ENCODE measurements around the gene GUCY2C. TPM values are rescaled to one million over a fixed set of nuclear protein-coding genes. Genes with fewer than 3 reads are reported as not detected.

GUCY2C gene
- total RNA-seq, 4 donors from 2014 or later, result 25.6 to 176 (median 122) TPM

DNA sequence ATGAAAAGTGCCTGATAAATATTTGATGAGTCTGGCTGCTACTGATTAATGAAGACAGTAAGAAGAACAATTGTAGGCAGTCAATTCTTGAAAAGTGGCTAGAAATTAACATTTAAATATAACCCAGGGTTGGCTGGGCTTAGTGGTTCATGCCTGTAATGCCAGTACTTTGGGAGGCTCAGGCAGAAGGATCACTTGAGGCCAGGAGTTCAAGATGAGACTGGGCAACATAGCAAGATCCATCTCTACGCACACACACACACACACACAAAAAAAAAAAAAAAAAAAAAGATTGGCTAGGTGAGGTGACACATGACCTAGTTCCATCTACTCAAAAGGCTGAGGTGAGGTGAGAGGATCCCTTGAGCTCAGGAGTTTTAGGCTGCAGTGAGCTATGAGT lies 120.8 kb downstream of the GUCY2C start:
- Histone ChIP-seq H3K27me3 (no peaks in the 10 kb centered on the region), H3K27ac (no peak overlapping the region), H3K4me3 (no peak overlapping the region), H3K9me3 (no peaks in the 10 kb centered on the region), H3K36me3 (no peaks in the 10 kb centered on the region), H3K4me1 (no peaks in the 10 kb centered on the region)
- TF ChIP-seq, protein P1, sequence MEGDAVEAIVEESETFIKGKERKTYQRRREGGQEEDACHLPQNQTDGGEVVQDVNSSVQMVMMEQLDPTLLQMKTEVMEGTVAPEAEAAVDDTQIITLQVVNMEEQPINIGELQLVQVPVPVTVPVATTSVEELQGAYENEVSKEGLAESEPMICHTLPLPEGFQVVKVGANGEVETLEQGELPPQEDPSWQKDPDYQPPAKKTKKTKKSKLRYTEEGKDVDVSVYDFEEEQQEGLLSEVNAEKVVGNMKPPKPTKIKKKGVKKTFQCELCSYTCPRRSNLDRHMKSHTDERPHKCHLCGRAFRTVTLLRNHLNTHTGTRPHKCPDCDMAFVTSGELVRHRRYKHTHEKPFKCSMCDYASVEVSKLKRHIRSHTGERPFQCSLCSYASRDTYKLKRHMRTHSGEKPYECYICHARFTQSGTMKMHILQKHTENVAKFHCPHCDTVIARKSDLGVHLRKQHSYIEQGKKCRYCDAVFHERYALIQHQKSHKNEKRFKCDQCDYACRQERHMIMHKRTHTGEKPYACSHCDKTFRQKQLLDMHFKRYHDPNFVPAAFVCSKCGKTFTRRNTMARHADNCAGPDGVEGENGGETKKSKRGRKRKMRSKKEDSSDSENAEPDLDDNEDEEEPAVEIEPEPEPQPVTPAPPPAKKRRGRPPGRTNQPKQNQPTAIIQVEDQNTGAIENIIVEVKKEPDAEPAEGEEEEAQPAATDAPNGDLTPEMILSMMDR (IDR thresholded peaks at IDR 0.05), result no peak
- no peak for TF ChIP-seq POLR2A (IDR thresholded peaks at IDR 0.05)
- DNase-seq, result no peak

DNA sequence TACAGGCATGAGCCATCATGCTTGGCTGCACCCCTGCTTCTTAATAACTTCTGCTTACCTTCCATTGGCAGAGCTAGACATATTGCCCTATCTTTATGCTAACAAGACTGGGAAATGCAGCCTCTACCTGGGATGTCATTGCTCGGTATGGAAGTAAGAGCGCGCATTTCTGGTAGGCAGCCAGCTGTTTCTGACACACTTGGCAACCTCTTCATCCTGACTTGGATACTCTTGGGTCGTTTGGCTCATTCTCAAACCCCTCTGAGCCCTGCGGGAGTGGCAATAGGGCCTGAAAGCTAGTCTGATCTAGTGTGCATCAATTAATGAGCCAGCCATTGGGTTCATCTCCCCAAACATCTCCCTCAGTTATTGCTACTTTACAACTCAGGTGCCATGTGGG lies 123.3 kb downstream of the GUCY2C start:
- H3K27me3 ChIP-seq, result no peaks in the 10 kb centered on the region
- H3K4me1 ChIP-seq, result no peaks in the 10 kb centered on the region
- no peak overlapping the region for H3K4me3 ChIP-seq
- TF ChIP-seq, protein P1 (IDR thresholded peaks at IDR 0.05), result no peak
- TF ChIP-seq POLR2A (IDR thresholded peaks at IDR 0.05), result no peak
- no peak for DNase-seq
- no peaks in the 10 kb centered on the region for H3K9me3 ChIP-seq
- no peak overlapping the region for H3K27ac ChIP-seq
- no peaks in the 10 kb centered on the region for H3K36me3 ChIP-seq

DNA sequence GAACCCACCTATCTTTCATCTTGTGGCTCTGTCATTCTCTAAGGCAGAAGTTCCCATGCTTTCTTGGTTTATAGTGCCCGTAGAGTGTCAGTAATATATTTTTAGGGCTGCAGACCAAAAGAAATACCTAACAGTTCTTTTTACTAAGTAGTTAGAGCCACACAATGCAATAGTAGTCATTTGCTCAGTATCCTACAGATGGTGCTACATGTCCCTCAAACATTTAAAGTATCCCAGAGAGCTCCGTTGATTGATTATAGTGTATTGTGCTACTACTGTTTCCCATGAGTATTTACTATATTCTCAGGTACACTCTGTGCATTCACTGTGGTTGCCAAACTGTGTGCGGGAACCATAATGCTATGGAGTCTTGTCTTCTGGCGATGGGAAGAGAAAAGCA lies 124.0 kb downstream of the GUCY2C start:
- Histone ChIP-seq H3K36me3 (no peaks in the 10 kb centered on the region), H3K4me3 (no peak overlapping the region), H3K9me3 (no peaks in the 10 kb centered on the region), H3K27ac (no peak overlapping the region), H3K4me1 (peaks cover 0 to 4% (median 0%) of the 10 kb centered on the region in 4 donors), H3K27me3 (no peaks in the 10 kb centered on the region)
- TF ChIP-seq POLR2A (IDR thresholded peaks at IDR 0.05), result no peak
- TF ChIP-seq, protein P1 (IDR thresholded peaks at IDR 0.05), result peak in 3 of 6 experiments; percentile 5 to 24 (median 10)
- DNase-seq, result no peak

DNA sequence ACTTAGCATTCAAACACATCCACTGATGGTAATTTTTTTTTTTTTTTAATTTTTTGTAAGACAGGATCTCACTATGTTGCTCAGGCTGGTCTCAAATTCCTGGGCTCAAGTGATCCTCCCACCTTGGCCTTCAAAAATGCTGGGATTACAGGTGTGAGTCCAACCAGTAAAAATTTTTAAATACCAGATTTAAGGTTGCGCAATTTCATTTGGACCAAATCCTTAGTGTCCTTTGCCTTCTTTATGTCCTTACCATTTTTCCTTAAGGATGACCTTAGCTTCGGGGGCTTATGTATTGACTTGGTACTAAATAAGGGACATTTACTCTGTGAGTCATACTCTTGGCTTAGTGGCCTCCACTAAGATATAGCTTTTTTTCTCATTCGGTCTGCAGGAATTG lies 124.6 kb downstream of the GUCY2C start:
- no peaks in the 10 kb centered on the region for H3K27me3 ChIP-seq
- no peak for DNase-seq
- no peaks in the 10 kb centered on the region for H3K9me3 ChIP-seq
- peaks cover 0 to 4% (median 0%) of the 10 kb centered on the region in 4 donors for H3K4me1 ChIP-seq
- no peaks in the 10 kb centered on the region for H3K36me3 ChIP-seq
- no peak overlapping the region for H3K4me3 ChIP-seq
- TF ChIP-seq, protein P1 (IDR thresholded peaks at IDR 0.05), result no peak
- TF ChIP-seq POLR2A (IDR thresholded peaks at IDR 0.05), result no peak
- H3K27ac ChIP-seq, result no peak overlapping the region

DNA sequence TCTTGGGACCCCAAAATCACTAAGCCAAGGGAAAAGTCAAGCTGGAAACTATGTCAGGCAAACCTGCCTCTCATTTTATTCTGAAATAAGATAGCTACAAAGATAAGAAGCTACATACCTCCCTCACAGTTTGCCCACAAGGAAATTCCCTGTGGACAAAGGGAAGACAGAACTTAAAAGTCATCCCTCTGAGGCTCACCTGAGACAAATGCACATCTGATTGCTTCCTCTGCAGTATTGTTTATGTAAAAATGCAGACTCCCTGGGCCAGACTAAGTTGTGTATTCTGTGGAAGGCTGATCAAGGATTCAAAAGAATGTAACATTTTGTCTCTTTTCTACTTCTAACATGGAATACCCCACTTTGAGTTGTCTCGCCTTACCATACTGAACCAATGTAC lies 126.2 kb downstream of the GUCY2C start:
- DNase-seq, result no peak
- Histone ChIP-seq H3K27ac (no peak overlapping the region), H3K27me3 (no peaks in the 10 kb centered on the region), H3K36me3 (no peaks in the 10 kb centered on the region), H3K4me1 (peaks cover 0 to 4% (median 0%) of the 10 kb centered on the region in 4 donors), H3K4me3 (no peak overlapping the region), H3K9me3 (no peaks in the 10 kb centered on the region)
- TF ChIP-seq POLR2A (IDR thresholded peaks at IDR 0.05), result no peak
- TF ChIP-seq, protein P1 (IDR thresholded peaks at IDR 0.05), result no peak
